ENCODE results near the gene ABHD6. TPM values are rescaled to one million over a fixed set of nuclear protein-coding genes. Genes with fewer than 3 reads are reported as not detected.

Gene ABHD6
- total and polyA plus RNA-seq, 7 donors: 1.7 to 7.2 (median 5.0) TPM

DNA sequence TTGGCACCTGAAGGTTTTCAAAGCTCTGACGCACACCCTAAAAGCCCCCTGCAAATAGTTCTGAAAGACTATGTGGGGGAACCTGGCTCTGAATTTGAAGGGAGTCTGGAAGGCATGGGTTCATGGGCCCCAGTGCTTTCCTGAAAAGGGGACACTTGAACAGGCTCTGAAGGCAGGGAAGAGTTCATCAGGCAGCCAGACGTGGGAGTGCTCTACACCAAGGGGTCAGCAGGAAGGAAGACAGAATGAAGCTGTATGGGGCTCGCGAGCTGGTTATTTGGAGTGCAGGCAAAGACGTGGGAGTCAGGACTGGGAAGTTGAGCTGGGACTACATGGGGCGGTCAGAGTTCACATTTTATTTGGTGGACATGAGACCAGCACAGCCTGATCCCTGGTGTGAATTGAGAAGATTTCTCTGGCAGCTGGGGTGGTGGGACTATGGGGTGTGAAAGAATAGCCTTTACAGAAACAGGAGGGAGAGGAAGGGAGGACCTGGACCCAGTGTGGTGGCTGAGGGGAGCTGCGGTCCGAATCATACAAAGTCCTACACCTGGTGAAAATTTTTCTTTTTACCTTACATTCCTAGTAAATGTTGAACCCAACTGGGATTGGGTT is 12.6 kb downstream of the ABHD6 start:
- Histone ChIP-seq H3K4me3 (no peak overlapping the region), H3K4me1 (no peaks in the 10 kb centered on the region), H3K27me3 (ENCODE audit: insufficient read depth in 3 of 3, low read length in 2 of 3) (no peaks in the 10 kb centered on the region), H3K9me3 (no peaks in the 10 kb centered on the region), H3K36me3 (ENCODE audit: insufficient read depth in 1 of 2, low read depth in 1 of 2) (no peaks in the 10 kb centered on the region), H3K27ac (no peak overlapping the region)
- intact Hi-C loops (cut with DNase I): no loop called here
- no peak for ATAC-seq
- no peak for TF ChIP-seq CTCF (IDR thresholded peaks at IDR 0.05)
- 73 to 84% (median 83%) methylated on average over 8 of the region's 8 CpGs for WGBS, 3 donors
- DNase-seq: no peak

DNA sequence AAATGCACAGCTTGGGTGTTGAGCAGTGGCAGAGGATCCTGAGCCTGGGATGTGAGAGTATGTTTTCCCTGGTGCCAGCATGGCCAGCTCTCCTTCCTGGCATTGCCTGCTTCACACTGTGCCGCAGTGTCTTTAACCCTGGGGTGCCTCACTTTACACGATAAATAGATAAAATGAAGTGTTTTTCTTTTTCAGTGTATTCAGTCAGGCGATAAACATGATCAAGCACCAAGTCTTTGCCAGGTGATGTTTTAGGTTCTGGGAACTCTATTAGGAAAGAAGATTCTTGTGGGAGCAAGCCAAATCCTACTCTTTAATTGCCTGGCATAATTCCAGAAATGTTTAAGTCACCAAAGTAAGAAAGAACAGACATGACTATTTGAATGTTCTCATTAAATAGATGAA is 14.0 kb downstream of the ABHD6 start:
- H3K9me3 ChIP-seq: no peaks in the 10 kb centered on the region
- no peak for TF ChIP-seq CTCF (IDR thresholded peaks at IDR 0.05)
- H3K36me3 ChIP-seq (ENCODE audit: insufficient read depth in 1 of 2, low read depth in 1 of 2): no peaks in the 10 kb centered on the region
- H3K27ac ChIP-seq: no peak overlapping the region
- intact Hi-C loops (cut with DNase I): no loop called here
- H3K4me1 ChIP-seq: no peaks in the 10 kb centered on the region
- DNase-seq (no peak), ATAC-seq (no peak)
- 78 to 91% (median 85%) methylated on average over 3 of the region's 3 CpGs for WGBS, 3 donors
- no peaks in the 10 kb centered on the region for H3K27me3 ChIP-seq (ENCODE audit: insufficient read depth in 3 of 3, low read length in 2 of 3)
- H3K4me3 ChIP-seq: no peak overlapping the region

DNA sequence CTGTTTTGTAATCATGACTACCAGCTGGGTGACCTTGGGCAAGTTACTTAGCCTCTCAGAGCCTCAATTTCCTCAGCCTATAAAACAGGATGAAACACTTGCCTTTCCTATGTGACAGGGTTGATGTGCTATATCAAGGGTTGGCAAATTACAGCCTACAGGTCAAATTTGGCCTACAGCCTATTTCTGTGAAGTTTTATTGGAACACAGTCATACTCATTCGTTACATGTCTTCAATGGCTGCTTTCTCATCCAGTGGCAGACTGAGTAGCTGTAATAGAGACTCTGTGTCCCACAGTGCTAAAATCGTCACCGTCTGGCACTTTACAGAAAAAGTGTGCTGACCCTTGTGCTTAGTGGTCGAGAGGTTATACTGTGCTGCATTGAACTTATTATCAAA is 16.6 kb downstream of the ABHD6 start:
- TF ChIP-seq CTCF (IDR thresholded peaks at IDR 0.05): no peak
- Histone ChIP-seq H3K36me3 (ENCODE audit: insufficient read depth in 1 of 2, low read depth in 1 of 2) (peaks cover 0 to 24% of the 10 kb centered on the region in 2 donors), H3K27ac (no peak overlapping the region), H3K27me3 (ENCODE audit: insufficient read depth in 3 of 3, low read length in 2 of 3) (no peaks in the 10 kb centered on the region), H3K4me1 (no peaks in the 10 kb centered on the region), H3K9me3 (no peaks in the 10 kb centered on the region), H3K4me3 (no peak overlapping the region)
- intact Hi-C loops (cut with DNase I): no loop called here
- WGBS, 3 donors: 57 to 79% (median 59%) methylated on average over 4 of the region's 4 CpGs
- DNase-seq (no peak), ATAC-seq (peak in 1 of 4 donors; percentile 72)

GRCh38 chr3:58256061-58256460 is 18.5 kb downstream of the ABHD6 start:
- WGBS, 3 donors: 86 to 96% (median 88%) methylated on average over 1 of the region's 1 CpG
- no peaks in the 10 kb centered on the region for H3K4me1 ChIP-seq
- TF ChIP-seq CTCF (IDR thresholded peaks at IDR 0.05): no peak
- no peaks in the 10 kb centered on the region for H3K27me3 ChIP-seq (ENCODE audit: insufficient read depth in 3 of 3, low read length in 2 of 3)
- no peaks in the 10 kb centered on the region for H3K9me3 ChIP-seq
- peaks cover 0 to 30% of the 10 kb centered on the region in 2 donors for H3K36me3 ChIP-seq (ENCODE audit: insufficient read depth in 1 of 2, low read depth in 1 of 2)
- H3K4me3 ChIP-seq: no peak overlapping the region
- no peak for ATAC-seq
- intact Hi-C loops (cut with DNase I): no loop called here
- no peak for DNase-seq
- H3K27ac ChIP-seq: no peak overlapping the region

- Histone ChIP-seq H3K9me3 (no peaks in the 10 kb centered on the region), H3K4me1 (no peaks in the 10 kb centered on the region), H3K27me3 (ENCODE audit: insufficient read depth in 3 of 3, low read length in 2 of 3) (no peaks in the 10 kb centered on the region), H3K36me3 (ENCODE audit: insufficient read depth in 1 of 2, low read depth in 1 of 2) (peaks cover 0 to 30% of the 10 kb centered on the region in 2 donors), H3K27ac (no peak overlapping the region), H3K4me3 (no peak overlapping the region)
- intact Hi-C loops (cut with DNase I): no loop called here
- ATAC-seq (no peak), DNase-seq (no peak)
- 91 to 94% (median 92%) methylated on average over 4 of the region's 4 CpGs for WGBS, 3 donors
- TF ChIP-seq CTCF (IDR thresholded peaks at IDR 0.05): no peak
These were observed 18.9 kb downstream of the ABHD6 start for GRCh38 chr3:58256511-58256910.
